Kidney capillary endothelial cell (primary cell): Measurements from ENCODE around the gene ZNF638.

Source experiments
- DNase-seq: peaks from one replicate; pipeline ENCODE4 v3.0.0-alpha.2; 2018; ENCODE audit warnings: low spot score

ZNF638 gene

GRCh38 chr2:71336802-71337201 is 5.2 kb downstream of the ZNF638 start:
- no peak for DNase-seq

- DNase-seq: no peak
These were observed 6.2 kb downstream of the ZNF638 start for GRCh38 chr2:71337776-71338175.

GRCh38 chr2:71339685-71340084 is 8.1 kb downstream of the ZNF638 start:
- DNase-seq: no peak

- DNase-seq: no peak
These were observed 8.6 kb downstream of the ZNF638 start for GRCh38 chr2:71340176-71340575.

GRCh38 chr2:71341645-71342044 is 10.1 kb downstream of the ZNF638 start:
- no peak for DNase-seq

- DNase-seq: no peak
These were observed 14.5 kb downstream of the ZNF638 start for GRCh38 chr2:71346065-71346464.

GRCh38 chr2:71347517-71347916 is 15.9 kb downstream of the ZNF638 start:
- peak; percentile 18 for DNase-seq

- DNase-seq: peak; percentile 28
These were observed 16.7 kb downstream of the ZNF638 start for GRCh38 chr2:71348302-71348701.

GRCh38 chr2:71353248-71353647 is 21.7 kb downstream of the ZNF638 start:
- no peak for DNase-seq

- no peak for DNase-seq
These were observed 27.5 kb downstream of the ZNF638 start for GRCh38 chr2:71358931-71359671.

GRCh38 chr2:71360434-71360975 is 28.9 kb downstream of the ZNF638 start:
- DNase-seq: no peak

GRCh38 chr2:71361631-71362030 is 30.0 kb downstream of the ZNF638 start:
- no peak for DNase-seq

- no peak for DNase-seq
These were observed 30.9 kb downstream of the ZNF638 start for GRCh38 chr2:71362447-71362846.

GRCh38 chr2:71370015-71370414 is 38.4 kb downstream of the ZNF638 start:
- DNase-seq: no peak

GRCh38 chr2:71372042-71372441 is 40.5 kb downstream of the ZNF638 start:
- no peak for DNase-seq

GRCh38 chr2:71379086-71379485 is 47.5 kb downstream of the ZNF638 start:
- peak; percentile 16 for DNase-seq

GRCh38 chr2:71380665-71381064 is 49.1 kb downstream of the ZNF638 start:
- no peak for DNase-seq

GRCh38 chr2:71385012-71385411 is 53.4 kb downstream of the ZNF638 start:
- DNase-seq: no peak

- DNase-seq: no peak
These were observed 56.6 kb downstream of the ZNF638 start for GRCh38 chr2:71388214-71388613.

GRCh38 chr2:71389384-71390072 is 57.9 kb downstream of the ZNF638 start:
- no peak for DNase-seq

GRCh38 chr2:71393216-71393615 is 61.6 kb downstream of the ZNF638 start:
- DNase-seq: no peak

GRCh38 chr2:71395471-71395870 is 63.9 kb downstream of the ZNF638 start:
- DNase-seq: no peak

- no peak for DNase-seq
These were observed 70.8 kb downstream of the ZNF638 start for GRCh38 chr2:71402427-71402826.
